GM18526 (cell line): Measurements from ENCODE around the gene PATE1.

ENCODE experiments used
- POLR2A ChIP-seq: IDR thresholded peaks from 3 replicates; pipeline ENCODE4 v1.6.1; 2011; ENCODE audit not compliant: insufficient read length; ENCODE audit errors: extremely low read depth

PATE1 gene, protein sequence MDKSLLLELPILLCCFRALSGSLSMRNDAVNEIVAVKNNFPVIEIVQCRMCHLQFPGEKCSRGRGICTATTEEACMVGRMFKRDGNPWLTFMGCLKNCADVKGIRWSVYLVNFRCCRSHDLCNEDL

DNA sequence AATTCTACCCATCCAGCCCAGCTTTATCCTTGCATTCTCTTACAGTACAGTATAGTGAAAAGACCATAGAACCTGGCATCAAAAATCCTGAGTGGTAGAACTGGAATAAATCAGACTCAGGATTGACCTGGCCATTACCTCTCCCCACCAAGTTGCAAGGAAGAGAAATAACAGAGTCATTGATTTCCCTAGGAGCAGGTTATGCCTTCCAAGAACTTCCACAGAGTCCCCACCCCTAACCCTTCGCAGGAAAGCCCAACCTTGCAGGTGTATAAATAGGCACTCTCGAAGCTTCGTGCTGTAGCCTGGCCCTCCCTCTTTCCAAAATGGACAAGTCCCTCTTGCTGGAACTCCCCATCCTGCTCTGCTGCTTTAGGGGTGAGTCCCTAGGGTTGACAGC, at the start of gene PATE1:
Gene PATE1, plus strand, starts transcription at position 301 of the 400 bp plus-strand sequence. Its CDS starts 26 bp downstream, at position 327.
- no peak for TF ChIP-seq POLR2A

DNA sequence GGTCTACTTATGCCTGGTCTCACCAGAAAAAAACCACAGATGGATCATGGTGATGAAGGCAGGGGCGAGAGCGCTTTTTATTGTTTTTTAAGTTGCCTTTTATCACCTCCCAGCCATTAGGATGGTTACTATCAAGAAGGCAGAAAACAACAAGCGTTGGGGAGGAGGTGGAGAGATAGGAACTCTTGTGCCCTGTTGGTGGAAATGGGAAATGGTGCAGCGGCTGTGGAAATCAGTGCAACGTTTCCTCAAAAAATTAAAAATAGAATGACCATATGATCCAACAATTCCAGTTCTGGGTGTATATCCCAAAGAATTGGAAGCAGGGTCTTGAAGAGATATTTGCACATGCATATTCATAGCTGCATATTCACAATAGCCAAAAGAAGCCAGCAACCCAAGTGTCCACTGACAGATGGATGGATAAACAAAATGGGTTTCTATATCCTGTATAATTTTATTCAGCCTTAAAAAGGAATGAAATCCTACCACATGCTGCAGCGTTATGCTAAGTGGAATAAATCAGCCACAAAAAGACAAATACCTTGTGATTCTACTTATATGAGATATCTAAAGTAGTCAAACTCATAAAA, 45.0 kb upstream of the PATE1 start:
- no peak for TF ChIP-seq POLR2A

DNA sequence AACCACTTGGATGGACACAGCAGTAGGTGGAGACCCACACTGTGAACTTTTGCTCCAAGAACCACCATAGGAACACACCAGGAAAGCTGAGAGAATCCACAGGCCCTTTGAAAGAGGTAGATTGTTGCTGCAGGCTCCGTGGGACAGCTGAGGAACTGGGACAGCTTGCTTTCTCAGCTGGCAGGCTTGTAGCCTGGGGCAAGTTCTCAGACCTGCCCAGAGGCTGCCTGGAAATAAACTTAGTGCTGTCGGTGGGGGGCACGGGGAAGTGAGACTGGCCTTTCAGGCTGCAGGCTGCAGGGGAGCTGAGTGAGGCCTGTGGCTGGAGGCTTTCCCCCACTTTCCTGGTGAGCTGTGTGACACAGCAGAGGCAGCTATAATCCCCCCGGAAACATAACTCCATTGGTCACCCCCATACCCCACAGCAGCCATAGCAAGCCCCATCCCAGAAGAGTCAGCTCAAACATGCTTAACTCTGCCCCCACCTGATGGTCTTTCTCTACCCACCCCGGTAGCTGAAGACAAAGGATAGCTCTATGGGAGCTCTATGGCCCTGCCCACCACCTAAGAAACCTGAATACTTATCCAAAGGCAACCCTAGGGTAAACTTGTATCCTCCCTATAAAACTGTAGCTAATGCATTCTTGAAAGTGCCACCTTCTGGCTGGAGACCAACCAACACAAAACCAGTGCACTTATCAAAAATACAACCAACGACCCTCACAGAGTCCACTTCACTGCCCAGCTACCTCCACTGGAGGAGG, 44.0 kb upstream of the PATE1 start:
- no peak for TF ChIP-seq POLR2A

DNA sequence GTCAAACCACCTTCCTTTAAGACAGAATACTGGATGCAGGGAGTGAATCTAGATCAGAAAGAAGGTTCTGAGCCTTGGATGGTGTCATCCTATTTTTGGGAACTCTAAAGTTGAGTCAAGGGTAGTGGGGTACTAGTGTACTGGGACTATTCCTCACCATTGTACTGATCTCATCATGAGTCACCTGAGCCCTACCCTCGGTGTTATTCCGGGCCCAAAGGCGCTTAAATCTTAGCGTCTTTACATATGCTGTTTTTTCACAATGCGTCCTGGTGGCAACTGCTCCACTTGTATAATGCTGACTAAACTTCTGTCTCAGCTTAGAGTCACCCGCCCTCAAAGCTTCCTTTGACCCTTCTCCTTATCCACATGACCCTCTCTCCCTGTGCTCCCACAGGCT, 25.3 kb upstream of the PATE1 start:
- no peak for TF ChIP-seq POLR2A

DNA sequence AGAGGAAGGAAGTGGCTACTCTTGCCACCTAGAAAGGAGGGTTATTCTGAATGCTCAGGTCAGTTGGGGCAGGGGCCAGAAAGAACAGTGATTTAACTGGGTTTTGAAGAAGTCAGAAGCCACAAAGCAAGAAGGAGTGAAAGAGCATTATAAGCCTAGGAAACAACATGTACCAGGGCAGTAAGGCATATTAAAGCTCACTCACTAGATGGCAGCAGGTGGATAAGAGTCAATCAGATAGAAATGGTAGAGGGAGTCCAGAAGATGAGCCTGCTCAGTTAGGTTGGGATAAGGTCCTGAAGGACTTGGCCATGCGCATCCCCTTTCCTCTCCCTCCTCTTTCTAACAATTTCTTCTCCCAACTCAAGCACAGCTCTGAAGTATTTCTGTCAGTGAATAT, 22.0 kb upstream of the PATE1 start:
- no peak for TF ChIP-seq POLR2A

DNA sequence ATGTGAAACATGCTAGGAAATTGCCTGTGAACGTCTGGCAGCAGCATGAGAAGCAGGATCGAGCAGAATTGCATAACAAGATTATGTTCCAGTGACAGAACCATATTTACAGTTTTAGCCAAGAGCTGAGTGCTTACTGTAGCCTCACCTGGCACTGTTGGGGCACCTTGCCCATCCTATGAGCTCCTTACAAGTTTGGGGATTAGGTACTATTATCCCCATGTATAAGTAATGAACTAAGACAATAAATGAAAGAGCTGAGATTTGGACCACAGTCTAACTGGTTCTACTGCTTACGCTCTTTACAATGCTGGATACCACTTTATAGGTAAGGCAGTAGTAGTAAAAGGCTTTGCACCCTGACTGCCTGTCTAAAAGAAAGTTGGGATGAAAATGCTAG, 17.1 kb upstream of the PATE1 start:
- TF ChIP-seq POLR2A = no peak

DNA sequence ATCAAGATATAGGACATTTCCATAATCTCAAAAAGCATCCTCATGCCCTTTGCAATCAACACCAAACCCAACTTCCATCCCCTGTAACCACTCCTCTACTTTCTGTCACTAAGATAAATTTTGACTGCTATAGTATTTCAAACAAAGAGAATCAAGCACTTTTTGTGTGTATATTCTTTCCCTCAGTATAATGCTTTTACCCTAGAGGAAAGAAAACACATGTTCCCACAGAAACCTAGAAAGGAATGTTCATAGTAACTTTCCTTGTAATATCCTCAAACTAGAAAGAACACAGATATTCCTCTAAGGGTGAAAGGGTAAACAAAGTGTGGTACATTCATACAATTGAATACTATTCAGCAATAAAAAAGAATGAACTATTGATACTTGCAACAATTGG, 5.5 kb upstream of the PATE1 start:
- TF ChIP-seq POLR2A = no peak

DNA sequence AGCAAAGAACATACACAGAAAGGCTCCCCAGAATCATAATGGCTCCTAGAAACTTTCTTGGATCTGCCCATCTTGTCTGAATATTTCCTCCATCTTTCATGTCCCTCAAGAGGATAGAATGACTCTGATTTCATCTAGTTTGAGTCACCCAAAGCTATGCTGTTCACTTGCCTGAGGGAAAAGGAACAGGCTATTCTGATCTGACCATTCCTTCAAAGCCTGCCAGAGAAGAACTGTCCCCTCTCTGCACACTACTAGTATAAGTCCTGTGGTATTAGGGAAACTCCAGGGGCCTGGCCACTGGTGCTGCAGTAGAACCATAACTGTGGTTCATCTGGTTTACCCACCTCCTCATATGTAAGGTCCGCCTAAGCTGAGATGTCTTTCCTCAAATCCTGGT, 2.4 kb upstream of the PATE1 start:
- no peak for TF ChIP-seq POLR2A

DNA sequence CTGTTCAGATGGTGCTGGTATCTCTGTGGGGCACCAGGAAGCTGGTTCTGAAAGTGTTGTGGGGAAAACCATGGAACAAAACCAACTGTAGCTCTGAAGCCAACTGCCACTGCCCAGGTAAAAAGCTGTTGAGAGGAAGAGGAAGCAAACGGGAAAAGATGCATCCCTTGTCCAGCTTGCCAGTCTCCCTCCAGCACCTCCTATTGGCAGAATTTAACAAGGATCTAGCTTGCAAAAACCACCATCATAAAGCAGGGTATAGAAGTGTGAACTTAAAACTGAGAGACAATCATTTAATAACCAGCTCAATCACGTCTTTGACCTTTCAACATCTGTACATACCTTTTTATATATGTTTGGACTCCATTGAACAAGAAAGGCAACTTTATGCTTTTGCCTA, 4.5 kb downstream of the PATE1 start:
- TF ChIP-seq POLR2A = no peak

DNA sequence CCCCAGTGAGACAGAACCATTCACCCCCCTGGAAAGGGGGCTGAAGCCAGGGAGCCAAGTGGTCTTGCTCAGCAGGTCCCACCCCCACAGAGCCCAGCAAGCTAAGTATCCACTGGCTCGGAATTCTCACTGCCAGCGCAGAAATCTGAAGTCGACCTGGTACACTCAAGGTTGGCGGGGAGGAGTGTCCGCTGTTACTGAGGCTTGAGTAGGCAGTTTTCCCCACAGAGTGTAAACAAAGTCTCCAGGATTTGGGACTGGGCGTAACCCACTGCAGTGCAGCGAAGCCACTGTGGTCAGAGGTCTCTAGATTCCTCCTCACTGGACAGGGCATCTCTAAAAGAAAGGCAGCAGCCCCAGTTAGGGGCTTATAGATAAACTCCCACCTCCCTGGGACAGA, 10.0 kb downstream of the PATE1 start:
- TF ChIP-seq POLR2A = no peak

DNA sequence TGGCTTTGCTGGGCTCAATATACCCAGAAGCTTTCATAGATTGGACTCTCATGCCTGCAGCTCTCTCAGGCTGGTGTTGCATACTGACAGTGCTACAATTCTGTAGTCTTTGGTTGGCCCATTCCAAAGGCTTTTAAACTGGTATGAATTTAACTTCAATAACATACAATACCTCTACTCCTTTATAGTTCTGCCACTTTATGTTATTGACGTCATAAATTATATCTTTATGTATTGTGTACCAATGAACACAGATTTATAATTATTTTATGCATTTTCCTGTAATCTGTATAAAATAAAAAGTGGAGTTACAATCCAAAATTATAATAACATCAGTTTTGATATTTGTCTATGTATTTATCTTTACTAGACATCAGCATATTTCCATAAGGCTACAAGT, 16.4 kb downstream of the PATE1 start:
- no peak for TF ChIP-seq POLR2A

DNA sequence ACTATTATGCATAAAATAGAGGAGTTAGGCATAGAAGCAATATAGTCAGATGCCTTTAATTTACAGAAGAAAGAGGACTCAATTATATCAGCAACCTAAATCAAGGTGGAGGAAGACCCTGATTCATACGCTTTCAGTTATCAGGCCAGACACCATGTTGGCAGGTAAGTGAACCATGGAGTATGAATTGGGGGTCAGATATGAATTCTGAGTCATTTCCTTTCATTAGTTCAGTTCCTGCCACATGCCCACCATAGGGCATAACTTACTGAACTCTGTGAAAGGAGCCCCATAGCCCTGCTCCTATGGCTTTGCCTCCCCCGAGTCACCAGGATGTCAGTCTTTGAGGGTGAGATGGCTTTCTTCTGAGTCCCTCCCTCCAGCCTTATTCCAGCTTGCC, 17.4 kb downstream of the PATE1 start:
- TF ChIP-seq POLR2A = no peak

DNA sequence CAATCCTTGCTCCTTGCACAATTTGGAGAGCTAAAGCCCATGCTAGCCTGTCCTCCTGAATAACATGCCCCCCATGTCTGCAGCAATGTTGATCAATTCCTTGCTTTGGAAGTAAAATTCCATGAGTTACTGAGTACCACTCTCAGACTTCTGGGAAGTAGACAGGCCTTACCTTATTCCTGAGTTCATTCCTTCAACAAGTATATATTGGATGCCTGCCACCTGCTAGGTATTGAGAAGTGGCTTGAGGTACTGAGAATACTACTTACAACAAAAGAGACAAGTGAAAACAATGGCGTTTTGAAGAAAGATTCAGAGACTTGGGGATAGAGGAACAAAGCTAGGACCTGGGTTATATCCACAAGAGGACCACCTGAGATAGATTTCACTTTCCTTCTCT, 20.2 kb downstream of the PATE1 start:
- no peak for TF ChIP-seq POLR2A

DNA sequence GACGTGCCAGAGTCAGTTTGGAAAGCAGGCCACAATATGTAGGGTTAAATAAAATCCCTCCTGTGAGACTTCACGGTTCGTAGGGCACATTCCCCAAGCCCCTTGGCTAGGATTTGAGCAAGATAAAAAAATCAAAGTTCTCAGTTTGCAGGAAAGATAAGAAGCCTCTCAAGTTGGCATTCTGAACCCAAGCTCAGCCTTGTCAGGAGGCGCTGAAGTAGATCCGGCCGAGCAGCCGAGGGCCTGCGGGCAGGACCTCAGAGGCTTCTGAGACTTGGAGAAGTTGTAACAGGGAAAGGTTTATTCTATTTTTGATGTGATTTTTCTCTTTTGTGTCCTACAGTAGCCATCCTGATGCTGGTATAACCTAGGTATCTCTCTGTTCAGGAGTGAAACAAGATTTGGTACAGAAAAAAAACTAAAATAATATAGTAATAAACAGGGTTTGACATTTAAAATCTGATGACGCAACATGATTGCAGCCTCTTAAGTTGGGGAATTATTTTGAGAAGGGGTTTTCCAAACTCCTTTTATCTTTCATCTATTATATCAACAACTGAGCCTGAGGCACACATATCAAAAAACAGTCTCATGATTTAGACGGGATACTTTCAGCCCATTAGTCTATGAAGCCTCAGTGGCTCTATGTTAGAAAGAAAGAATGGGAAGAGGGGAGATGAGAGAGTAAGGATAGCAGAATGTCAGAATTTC, 22.4 kb downstream of the PATE1 start:
- no peak for TF ChIP-seq POLR2A

DNA sequence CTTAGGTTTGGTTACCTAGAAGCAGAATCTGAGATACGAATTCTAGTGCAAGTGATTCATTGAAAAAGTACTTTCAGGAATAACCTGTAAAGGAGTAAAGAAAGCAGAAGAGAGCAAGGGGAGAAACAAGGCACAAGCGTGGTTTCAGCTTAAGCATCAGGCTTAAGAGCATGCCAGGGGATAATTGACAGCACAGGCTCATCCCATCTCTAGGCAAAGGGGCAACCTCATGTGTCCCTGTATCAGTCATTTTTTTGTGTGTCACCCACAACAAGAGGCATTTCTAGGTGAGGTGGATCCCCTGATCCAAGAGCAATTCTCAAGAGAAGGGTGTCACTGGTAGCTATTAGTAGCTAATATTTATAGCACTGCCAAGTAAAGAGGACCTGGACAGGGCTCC, 24.5 kb downstream of the PATE1 start:
- TF ChIP-seq POLR2A = no peak
